Regular cardiac myocyte (primary cell): ENCODE data around the gene TOMM40L. TPM values are rescaled to one million over a fixed set of nuclear protein-coding genes. Genes with fewer than 3 reads are reported as not detected.

ENCODE experiments used
- total RNA-seq: library from RNA; depleted of rRNA; stranded (reverse); fragments of >200 nt; gene quantifications from 2 replicates; pipeline ENCODE4 v1.2.3, GENCODE V29; 2014

TOMM40L gene
- 10.4 and 14.6 TPM in 2 replicates for total RNA-seq

GRCh38 chr1:161225534-161226319, at the start of gene TOMM40L:
TSS of gene TOMM40L (plus strand) at chr1:161226060. CDS start at chr1:161226490, 430 bp downstream.

DNA sequence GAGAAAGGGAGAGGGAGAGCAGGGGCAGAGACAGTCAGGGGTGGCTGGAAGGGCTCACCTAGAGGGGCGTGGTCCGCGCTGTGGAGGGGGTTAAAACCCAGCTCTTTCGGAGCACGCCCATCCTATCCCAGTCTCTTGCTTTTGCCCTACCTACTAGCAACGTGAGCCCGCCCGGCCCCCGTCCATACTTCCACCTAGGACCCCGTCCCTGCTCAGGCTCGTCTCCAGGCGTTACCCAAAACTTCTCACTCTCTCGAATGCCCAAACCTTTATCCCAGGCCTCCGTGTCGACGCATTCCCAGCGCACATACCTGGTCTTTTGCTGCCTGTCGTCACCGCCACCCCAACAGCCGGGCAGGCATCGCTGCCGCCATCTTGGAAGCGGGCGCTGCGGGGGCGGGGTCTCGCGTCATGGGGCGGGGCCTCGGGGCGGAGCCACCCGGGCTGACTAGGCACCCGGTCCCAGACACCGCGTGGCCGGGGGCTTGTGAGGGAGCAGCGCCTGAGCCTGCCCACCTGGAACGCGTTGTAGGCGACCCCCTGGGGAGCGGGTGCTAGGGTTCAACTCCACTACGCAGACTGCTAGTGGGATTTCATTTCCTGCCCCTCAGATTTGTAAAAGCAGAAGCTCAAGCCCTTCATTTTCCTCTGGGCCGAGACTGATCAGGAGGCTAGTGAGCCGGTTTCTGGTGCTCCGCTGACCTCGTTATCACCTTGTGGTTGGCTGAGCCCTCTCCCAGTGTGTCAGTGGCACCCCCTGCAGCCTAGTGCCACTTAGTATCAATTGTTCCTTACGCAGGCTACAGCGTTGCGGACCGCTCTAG, 48.5 kb upstream of the TOMM40L start, which contains the start of gene B4GALT3:
TSS of gene B4GALT3 (minus strand) at position 396 of the 824 bp plus-strand sequence. CDS start 1,447 bp downstream, outside the sequence.

DNA sequence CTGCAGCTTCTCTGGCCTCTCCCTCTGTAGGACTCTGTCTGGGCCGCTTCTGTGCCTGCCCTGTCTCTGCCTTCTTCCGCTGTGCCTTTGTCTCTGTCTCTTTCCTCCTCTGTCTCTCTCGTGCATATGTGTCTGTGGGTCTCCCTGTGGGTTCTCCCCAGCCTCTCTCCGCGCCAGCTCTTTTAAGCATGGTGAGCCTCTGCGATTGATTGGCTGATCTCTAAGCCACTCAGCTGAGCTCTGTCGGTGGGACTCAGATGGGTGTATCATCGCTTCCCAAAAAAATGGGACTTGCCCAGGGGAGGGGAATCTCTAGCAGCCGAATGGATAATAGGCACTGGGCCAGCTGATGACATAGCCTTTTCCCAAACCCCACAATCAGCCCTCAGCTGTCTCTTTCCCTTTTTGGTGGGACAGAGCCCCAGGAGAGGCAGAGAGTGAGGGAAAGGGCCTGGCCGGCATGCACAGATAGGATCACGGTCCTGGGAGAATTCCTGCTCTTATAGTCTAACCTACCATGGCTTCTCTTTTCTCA, 26.9 kb upstream of the TOMM40L start, which contains the start of gene ADAMTS4:
TSS of gene ADAMTS4 (minus strand) at position 158 of the 535 bp plus-strand sequence. CDS start 427 bp downstream, outside the sequence.

DNA sequence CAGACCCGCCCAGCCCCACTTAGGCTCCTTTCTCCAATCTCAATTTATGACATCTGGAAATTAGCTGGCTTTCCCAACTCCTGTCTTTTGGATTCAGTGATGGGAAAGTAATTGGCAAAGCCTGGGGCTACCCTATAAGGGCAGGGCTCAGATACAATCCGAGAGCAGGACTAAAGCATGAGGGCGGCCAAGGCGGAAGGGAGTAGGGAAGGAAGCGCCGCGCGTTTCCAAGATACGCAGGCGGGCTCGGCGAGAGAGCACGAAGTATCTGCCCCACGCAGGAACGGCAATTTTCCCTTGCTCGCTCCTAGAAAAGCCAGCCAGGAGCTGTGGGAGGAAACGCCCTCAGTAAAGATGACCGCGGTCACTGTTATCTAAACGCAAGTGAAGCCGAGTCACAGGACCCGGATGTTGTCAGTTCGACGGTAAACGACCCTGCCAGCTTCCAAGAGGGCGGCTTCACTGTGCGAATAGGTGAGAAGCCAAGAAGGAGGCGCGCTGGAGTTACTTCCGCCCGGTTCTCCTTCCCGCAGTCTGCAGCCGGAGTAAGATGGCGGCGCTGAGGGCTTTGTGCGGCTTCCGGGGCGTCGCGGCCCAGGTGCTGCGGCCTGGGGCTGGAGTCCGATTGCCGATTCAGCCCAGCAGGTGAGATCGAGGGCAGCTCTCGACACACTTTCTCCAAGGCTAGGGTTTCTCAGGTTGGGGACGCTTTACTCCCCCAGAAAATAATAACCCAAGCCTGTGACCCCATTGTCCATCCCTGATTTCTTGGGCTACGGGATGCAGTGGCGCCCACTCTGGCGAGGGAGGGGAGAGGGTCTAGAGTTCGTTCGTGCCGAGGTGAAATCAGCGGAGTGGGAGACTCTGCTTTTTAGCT, 23.8 kb upstream of the TOMM40L start, which contains the start of gene NDUFS2:
TSS of gene NDUFS2 (plus strand) at position 532 of the 877 bp plus-strand sequence. CDS start at position 551, 19 bp downstream.

GRCh38 chr1:161215076-161215475, 10.8 kb upstream of the TOMM40L start, which contains the start of gene FCER1G:
TSS of gene FCER1G (plus strand) at chr1:161215295. CDS start at chr1:161215322, 27 bp downstream.

GRCh38 chr1:161238039-161238473, 12.2 kb downstream of the TOMM40L start, which contains the start of gene NR1I3:
TSS of gene NR1I3 (minus strand) at chr1:161238203. CDS start at chr1:161236565, 1,638 bp downstream.

GRCh38 chr1:161258439-161259344, 32.8 kb downstream of the TOMM40L start, which contains the start of gene PCP4L1:
TSS of gene PCP4L1 (plus strand) at chr1:161258745. CDS start at chr1:161258975, 230 bp downstream.

Other genes with a start within 250 kb of the TOMM40L start
- gene F11R, start 204.9 kb upstream of the TOMM40L start, total RNA-seq = 24.7 and 44.3 TPM in 2 replicates
- gene TSTD1, start 187.1 kb upstream of the TOMM40L start, total RNA-seq = 19.6 and 41.4 TPM in 2 replicates
- 72.7 and 94.5 TPM in 2 replicates for gene USF1, start 180.1 kb upstream of the TOMM40L start, total RNA-seq
- not detected in 2 replicates for gene ARHGAP30, start 156.2 kb upstream of the TOMM40L start, total RNA-seq
- gene NECTIN4, start 136.5 kb upstream of the TOMM40L start, total RNA-seq = 0.19 and 0.56 TPM in 2 replicates
- 0.28 and 0.38 TPM in 2 replicates for gene KLHDC9, start 127.7 kb upstream of the TOMM40L start, total RNA-seq
- gene PFDN2, start 108.0 kb upstream of the TOMM40L start, total RNA-seq = 28.8 and 112 TPM in 2 replicates
- 21.4 and 22.0 TPM in 2 replicates for gene NIT1, start 108.0 kb upstream of the TOMM40L start, total RNA-seq
- 19.2 and 28.8 TPM in 2 replicates for gene DEDD, start 93.4 kb upstream of the TOMM40L start, total RNA-seq
- 109 and 118 TPM in 2 replicates for gene UFC1, start 72.1 kb upstream of the TOMM40L start, total RNA-seq
- gene USP21, start 66.6 kb upstream of the TOMM40L start, total RNA-seq = 5.8 and 7.3 TPM in 2 replicates
- 9.3 and 10.0 TPM in 2 replicates for gene PPOX, start 59.6 kb upstream of the TOMM40L start, total RNA-seq
- gene B4GALT3, start 48.6 kb upstream of the TOMM40L start, total RNA-seq = 20.9 and 27.9 TPM in 2 replicates
- 22.2 and 110 TPM in 2 replicates for gene ADAMTS4, start 27.0 kb upstream of the TOMM40L start, total RNA-seq
- gene NDUFS2, start 23.7 kb upstream of the TOMM40L start, total RNA-seq = 147 and 216 TPM in 2 replicates
- gene FCER1G, start 10.8 kb upstream of the TOMM40L start, total RNA-seq = 0.38 TPM in 1 of 2 replicates, not detected in the other
- gene APOA2, start 2.4 kb upstream of the TOMM40L start, total RNA-seq = not detected in 2 replicates
- not detected in 2 replicates for gene NR1I3, start 12.1 kb downstream of the TOMM40L start, total RNA-seq
- gene PCP4L1, start 32.7 kb downstream of the TOMM40L start, total RNA-seq = under 0.01 TPM in 1 of 2 replicates, not detected in the other
- 1.7 and 2.3 TPM in 2 replicates for gene MPZ, start 83.9 kb downstream of the TOMM40L start, total RNA-seq
- gene SDHC, start 88.3 kb downstream of the TOMM40L start, total RNA-seq = 21.4 and 23.6 TPM in 2 replicates
- gene CFAP126, start 141.8 kb downstream of the TOMM40L start, total RNA-seq = not detected in 2 replicates